Fibroblast of lung (primary cell): ENCODE measurements around the gene ZC3H14. TPM values are rescaled to one million over a fixed set of nuclear protein-coding genes. Genes with fewer than 3 reads are reported as not detected.

Experiments
- DNase-seq, 2 donors: peaks; one replicate each; pipeline versions ENCODE4 v3.0.0 to v3.0.0-alpha.2; 2010; ENCODE audit warnings: low read depth in 2 of 2
- H2AFZ ChIP-seq: 2 replicates; pipeline ENCODE4 v1.5.1; 2012; ENCODE audit warnings: low read length, control low read depth, inconsistent platforms
- H3K27ac ChIP-seq: 2 replicates; pipeline ENCODE4 v1.5.1; 2011; ENCODE audit warnings: low read length, control low read depth; ENCODE audit not compliant: insufficient read depth
- H3K27me3 ChIP-seq: 2 replicates; pipeline ENCODE4 v1.5.1; 2011; ENCODE audit warnings: mild to moderate bottlenecking, low read length; ENCODE audit not compliant: control insufficient read depth, insufficient read depth
- H3K36me3 ChIP-seq: 2 replicates; pipeline ENCODE4 v1.5.1; 2011; ENCODE audit warnings: low read length; ENCODE audit not compliant: control insufficient read depth, insufficient read depth
- H3K4me1 ChIP-seq: 2 replicates; pipeline ENCODE4 v1.5.1; 2011; ENCODE audit warnings: low read length; ENCODE audit not compliant: control insufficient read depth, insufficient read depth; ENCODE audit errors: extremely low read depth
- H3K4me2 ChIP-seq: 2 replicates; pipeline ENCODE4 v1.5.1; 2011; ENCODE audit warnings: low read length, control low read depth; ENCODE audit not compliant: insufficient read depth; ENCODE audit errors: extremely low read depth
- H3K4me3 ChIP-seq, 4 experiments: fragments of 200-600 bp in 1 of 4; sonication (generic) in 1 of 4; replicated peaks in 1 of 4; 2 replicates each; pipeline ENCODE4 v1.5.1; 2011 to 2016; ENCODE audit warnings: low read length in 4 of 4, low read depth in 3 of 4, mild to moderate bottlenecking in 3 of 4, control low read depth in 2 of 4, inconsistent platforms in 1 of 4, mixed read lengths in 1 of 4; ENCODE audit not compliant: insufficient read depth in 1 of 4; ENCODE audit errors: control extremely low read depth in 1 of 4
- H3K79me2 ChIP-seq: 2 replicates; pipeline ENCODE4 v1.5.1; 2012; ENCODE audit warnings: mild to moderate bottlenecking, low read length, inconsistent platforms; ENCODE audit not compliant: control insufficient read depth, insufficient read depth
- H3K9ac ChIP-seq: 2 replicates; pipeline ENCODE4 v1.5.1; 2011; ENCODE audit warnings: mild to moderate bottlenecking, low read length, control low read depth; ENCODE audit not compliant: insufficient read depth
- H3K9me3 ChIP-seq: 2 replicates; pipeline ENCODE4 v1.5.1; 2012; ENCODE audit warnings: low read depth, low read length; ENCODE audit not compliant: control insufficient read depth, insufficient read depth
- H4K20me1 ChIP-seq: 2 replicates; pipeline ENCODE4 v1.5.1; 2011; ENCODE audit warnings: low read length; ENCODE audit not compliant: control insufficient read depth, insufficient read depth; ENCODE audit errors: extremely low read depth
- EZH2 ChIP-seq: IDR thresholded peaks from 2 replicates; pipeline ENCODE4 v1.5.1; 2012; ENCODE audit warnings: low read length, control low read depth, mild to moderate bottlenecking; ENCODE audit errors: missing control alignments
- polyA plus RNA-seq, 2 donors: library from polyadenylated mRNA; depleted of rRNA in 1 of 2; stranded (reverse) in 1 of 2; unstranded in 1 of 2; fragments of >200 nt; gene quantifications; 2 replicates each; pipeline ENCODE4 v1.2.1, GENCODE V29; 2011 to 2012; ENCODE audit warnings: missing spikeins in 1 of 2
- total RNA-seq: library from RNA; depleted of rRNA; stranded (reverse); fragments of >200 nt; gene quantifications from 2 replicates; pipeline ENCODE4 v1.2.1, GENCODE V29; 2014
- TF ChIP-seq, protein P1 (sequence below), 2 donors: IDR thresholded peaks in 1 of 2; conservative IDR thresholded peaks in 1 of 2; 1 replicate in 1 of 2; 2 replicates in 1 of 2; pipeline ENCODE4 v1.5.1; 2011 to 2012; ENCODE audit warnings: low read length in 2 of 2, control low read depth in 1 of 2, inconsistent platforms in 1 of 2, low read depth in 1 of 2, mild to moderate bottlenecking in 1 of 2

ZC3H14 gene
- total and polyA plus RNA-seq, 2 donors (not counting 1 experiment from before 2014, with no cell fraction given) = 71.0 to 77.4 TPM

DNA sequence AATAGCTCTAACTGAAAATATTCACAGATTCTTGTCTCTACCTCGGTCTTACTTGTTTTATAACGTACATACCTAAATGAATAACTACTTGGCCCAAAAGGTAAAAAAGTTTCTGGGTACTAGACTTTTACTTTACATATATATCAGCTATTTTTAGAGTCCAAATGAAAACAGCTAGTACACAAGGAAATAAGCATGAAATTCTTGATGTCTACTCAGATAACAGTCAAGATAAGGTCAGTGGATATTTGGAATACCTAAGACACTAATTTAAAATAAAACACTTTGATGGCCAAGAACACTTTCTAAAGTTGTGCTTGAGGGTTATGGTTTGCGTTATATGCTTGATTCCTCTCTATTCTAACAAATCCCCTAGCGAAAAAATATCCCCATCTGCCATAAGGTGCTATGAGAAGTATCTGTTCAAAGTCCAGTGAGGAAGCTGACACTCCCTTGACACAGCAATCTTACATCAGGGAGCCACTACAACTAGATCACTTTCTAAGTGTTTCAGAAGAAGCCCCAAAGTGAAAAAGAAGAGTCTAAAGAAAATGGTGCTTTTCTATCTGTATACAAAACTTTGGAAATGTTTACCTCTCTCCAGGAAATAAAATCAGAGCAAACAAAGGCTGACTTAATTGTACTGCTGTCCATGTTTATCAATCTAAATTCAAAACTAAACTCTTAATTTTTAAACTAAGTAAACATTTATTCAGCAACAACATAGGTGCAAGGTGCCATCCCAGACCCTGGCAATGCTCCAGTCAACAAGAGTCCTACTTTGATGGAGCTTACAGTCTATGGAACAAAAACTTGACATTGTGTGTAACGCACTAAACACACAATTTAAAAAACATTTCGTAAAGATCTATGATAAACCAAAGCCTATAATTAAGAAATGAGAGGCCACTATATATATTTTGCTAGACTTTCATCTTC is 19.7 kb upstream of the ZC3H14 start:
- H3K4me2 ChIP-seq = no peak overlapping the region
- H3K79me2 ChIP-seq = peaks cover 7% of the 10 kb centered on the region
- TF ChIP-seq EZH2 = no peak
- TF ChIP-seq, protein P1, sequence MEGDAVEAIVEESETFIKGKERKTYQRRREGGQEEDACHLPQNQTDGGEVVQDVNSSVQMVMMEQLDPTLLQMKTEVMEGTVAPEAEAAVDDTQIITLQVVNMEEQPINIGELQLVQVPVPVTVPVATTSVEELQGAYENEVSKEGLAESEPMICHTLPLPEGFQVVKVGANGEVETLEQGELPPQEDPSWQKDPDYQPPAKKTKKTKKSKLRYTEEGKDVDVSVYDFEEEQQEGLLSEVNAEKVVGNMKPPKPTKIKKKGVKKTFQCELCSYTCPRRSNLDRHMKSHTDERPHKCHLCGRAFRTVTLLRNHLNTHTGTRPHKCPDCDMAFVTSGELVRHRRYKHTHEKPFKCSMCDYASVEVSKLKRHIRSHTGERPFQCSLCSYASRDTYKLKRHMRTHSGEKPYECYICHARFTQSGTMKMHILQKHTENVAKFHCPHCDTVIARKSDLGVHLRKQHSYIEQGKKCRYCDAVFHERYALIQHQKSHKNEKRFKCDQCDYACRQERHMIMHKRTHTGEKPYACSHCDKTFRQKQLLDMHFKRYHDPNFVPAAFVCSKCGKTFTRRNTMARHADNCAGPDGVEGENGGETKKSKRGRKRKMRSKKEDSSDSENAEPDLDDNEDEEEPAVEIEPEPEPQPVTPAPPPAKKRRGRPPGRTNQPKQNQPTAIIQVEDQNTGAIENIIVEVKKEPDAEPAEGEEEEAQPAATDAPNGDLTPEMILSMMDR (conservative IDR thresholded peaks at IDR 0.05 in 1 of 2, IDR thresholded peaks at IDR 0.05 in 1 of 2; ENCODE audit: low read depth in 1 of 2, low read length in 2 of 2) = no peak
- H2AFZ ChIP-seq = no peak overlapping the region
- H4K20me1 ChIP-seq = peaks cover 1% of the 10 kb centered on the region
- H3K4me3 ChIP-seq = no peak overlapping the region
- H3K27ac ChIP-seq = no peak overlapping the region
- H3K9ac ChIP-seq = no peak overlapping the region
- H3K9me3 ChIP-seq = no peaks in the 10 kb centered on the region
- H3K36me3 ChIP-seq = peaks cover 3% of the 10 kb centered on the region
- DNase-seq = peak in 1 of 2 donors; percentile 25
- no peaks in the 10 kb centered on the region for H3K4me1 ChIP-seq
- H3K27me3 ChIP-seq = no peaks in the 10 kb centered on the region

- Histone ChIP-seq H3K9ac (no peak overlapping the region), H3K4me1 (no peaks in the 10 kb centered on the region), H3K4me3 (no peak overlapping the region), H3K4me2 (no peak overlapping the region), H4K20me1 (no peaks in the 10 kb centered on the region), H3K27me3 (no peaks in the 10 kb centered on the region), H3K9me3 (no peaks in the 10 kb centered on the region), H3K27ac (no peak overlapping the region), H3K36me3 (peaks cover 8% of the 10 kb centered on the region), H2AFZ (no peak overlapping the region), H3K79me2 (peaks cover 9% of the 10 kb centered on the region)
- no peak for TF ChIP-seq EZH2
- TF ChIP-seq, protein P1 (conservative IDR thresholded peaks at IDR 0.05 in 1 of 2, IDR thresholded peaks at IDR 0.05 in 1 of 2; ENCODE audit: low read depth in 1 of 2, low read length in 2 of 2) = no peak
- DNase-seq = no peak
Measured at GRCh38 chr14:88545256-88545655, 17.6 kb upstream of the ZC3H14 start.

DNA sequence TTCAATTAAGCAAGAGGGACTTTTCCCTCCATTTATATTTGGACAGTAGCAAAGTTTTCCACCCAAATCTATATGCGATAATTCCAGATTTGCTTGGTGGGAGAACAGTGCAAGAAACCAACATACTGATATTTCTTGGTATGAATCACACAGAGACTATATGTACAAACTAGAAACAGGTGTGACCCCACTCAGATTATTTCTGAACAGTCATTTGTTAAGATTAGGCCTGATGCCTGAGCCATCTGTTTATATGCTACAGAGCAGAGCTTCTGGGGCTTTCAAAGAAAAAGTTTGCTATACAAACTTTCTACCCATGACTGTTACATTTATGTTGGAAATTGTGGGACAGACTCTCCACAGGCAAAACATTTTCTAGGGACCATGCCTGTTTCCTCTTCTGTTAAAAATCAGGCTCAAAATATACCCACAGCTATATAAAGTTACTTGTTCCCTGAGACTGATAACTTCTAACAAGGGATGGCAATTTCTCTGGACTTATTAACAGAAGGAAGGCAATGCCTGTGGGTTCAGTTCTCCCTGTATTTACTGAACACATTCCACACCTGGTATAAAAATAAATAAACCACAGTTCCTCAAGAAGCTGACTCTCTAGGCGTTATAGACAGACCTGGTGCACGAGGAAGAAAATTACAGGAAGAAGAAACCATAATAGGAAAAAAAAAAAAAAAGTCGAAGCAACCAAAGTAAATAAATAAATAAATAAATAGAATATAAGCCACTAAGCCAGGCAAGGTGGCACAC is 16.0 kb upstream of the ZC3H14 start:
- Histone ChIP-seq H3K4me3 (no peak overlapping the region), H3K27me3 (no peaks in the 10 kb centered on the region), H3K4me1 (no peaks in the 10 kb centered on the region), H3K9ac (no peak overlapping the region), H3K36me3 (peaks cover 8% of the 10 kb centered on the region), H3K9me3 (no peaks in the 10 kb centered on the region), H4K20me1 (no peaks in the 10 kb centered on the region), H3K79me2 (peaks cover 21% of the 10 kb centered on the region), H3K27ac (no peak overlapping the region), H2AFZ (no peak overlapping the region), H3K4me2 (no peak overlapping the region)
- no peak for DNase-seq
- TF ChIP-seq, protein P1 (conservative IDR thresholded peaks at IDR 0.05 in 1 of 2, IDR thresholded peaks at IDR 0.05 in 1 of 2; ENCODE audit: low read depth in 1 of 2, low read length in 2 of 2) = no peak
- TF ChIP-seq EZH2 = no peak
